Hematopoietic multipotent progenitor cell treated with erythropoietin and hydrocortisone succinate and interleukin-3 and kit ligand, for 6 days (in vitro differentiated cells): Measurements from ENCODE around the gene UBE2G2.

Source experiments
- DNase-seq: peaks from one replicate; pipeline ENCODE4 v3.0.0-alpha.2; 2015

The UBE2G2 gene

GRCh38 chr21:44762221-44763049 is 39.2 kb downstream of the UBE2G2 start:
- no peak for DNase-seq

- no peak for DNase-seq
Measured at GRCh38 chr21:44761747-44762208, 39.8 kb downstream of the UBE2G2 start.

- DNase-seq = peak; percentile 20
Measured at GRCh38 chr21:44761011-44761729, 40.5 kb downstream of the UBE2G2 start.

GRCh38 chr21:44760376-44760775 is 41.2 kb downstream of the UBE2G2 start:
- no peak for DNase-seq

- no peak for DNase-seq
Measured at GRCh38 chr21:44759628-44760285, 41.9 kb downstream of the UBE2G2 start.

- DNase-seq = no peak
Measured at GRCh38 chr21:44758781-44759627, 42.6 kb downstream of the UBE2G2 start.

- no peak for DNase-seq
Measured at GRCh38 chr21:44758141-44758561, 43.5 kb downstream of the UBE2G2 start.

GRCh38 chr21:44757731-44758130 is 43.9 kb downstream of the UBE2G2 start:
- DNase-seq = no peak

- no peak for DNase-seq
Measured at GRCh38 chr21:44756423-44757185, 45.0 kb downstream of the UBE2G2 start.

GRCh38 chr21:44755227-44755626 is 46.4 kb downstream of the UBE2G2 start:
- no peak for DNase-seq

- DNase-seq = no peak
Measured at GRCh38 chr21:44753357-44753756, 48.3 kb downstream of the UBE2G2 start.

- no peak for DNase-seq
Measured at GRCh38 chr21:44752671-44753235, 48.9 kb downstream of the UBE2G2 start.

GRCh38 chr21:44751799-44752636 is 49.6 kb downstream of the UBE2G2 start:
- no peak for DNase-seq

- no peak for DNase-seq
Measured at GRCh38 chr21:44751186-44751798, 50.3 kb downstream of the UBE2G2 start.

- DNase-seq = no peak
Measured at GRCh38 chr21:44750675-44751025, 51.0 kb downstream of the UBE2G2 start.

- no peak for DNase-seq
Measured at GRCh38 chr21:44749759-44750674, 51.6 kb downstream of the UBE2G2 start.

GRCh38 chr21:44749116-44749758 is 52.4 kb downstream of the UBE2G2 start:
- no peak for DNase-seq

- no peak for DNase-seq
Measured at GRCh38 chr21:44748621-44749020, 53.0 kb downstream of the UBE2G2 start.
